Astrocyte (in vitro differentiated cells and primary cell): Measurements from ENCODE around the gene BSG. TPM values are rescaled to one million over a fixed set of nuclear protein-coding genes. Genes with fewer than 3 reads are reported as not detected.

Experiments used
- DNase-seq: peaks from one replicate; pipeline ENCODE4 v3.0.0-alpha.2; 2010; ENCODE audit warnings: low read depth
- FAIRE-seq: peaks from 2 replicates; lab custom pipeline; 2011; peaks lifted over from hg19 to GRCh38; lab: Jason Lieb, UNC
- H2AFZ ChIP-seq: 2 replicates; pipeline ENCODE4 v1.6.0; 2012; ENCODE audit warnings: low read depth, low read length, inconsistent platforms
- H3K27ac ChIP-seq: 2 replicates; pipeline ENCODE4 v1.5.1; 2011; ENCODE audit warnings: low read depth, low read length, inconsistent platforms
- H3K27me3 ChIP-seq: 2 replicates; pipeline ENCODE4 v1.6.0; 2011; ENCODE audit warnings: low read length, inconsistent platforms; ENCODE audit not compliant: insufficient read depth
- H3K36me3 ChIP-seq: 2 replicates; pipeline ENCODE4 v1.5.1; 2011; ENCODE audit warnings: low read length, inconsistent platforms; ENCODE audit not compliant: insufficient read depth
- H3K4me1 ChIP-seq: 2 replicates; pipeline ENCODE4 v1.5.1; 2011; ENCODE audit warnings: low read length, inconsistent platforms; ENCODE audit not compliant: insufficient read depth
- H3K4me2 ChIP-seq: 2 replicates; pipeline ENCODE4 v1.6.0; 2012; ENCODE audit warnings: low read length, inconsistent platforms
- H3K4me3 ChIP-seq: 2 replicates; pipeline ENCODE4 v1.5.1; 2011; ENCODE audit warnings: low read depth, mild to moderate bottlenecking, low read length, inconsistent platforms; ENCODE audit not compliant: insufficient read depth
- H3K79me2 ChIP-seq: 2 replicates; pipeline ENCODE4 v1.6.0; 2012; ENCODE audit warnings: mild to moderate bottlenecking, low read length, inconsistent platforms; ENCODE audit not compliant: insufficient read depth
- H3K9ac ChIP-seq: 2 replicates; pipeline ENCODE4 v1.6.0; 2012; ENCODE audit warnings: mild to moderate bottlenecking, low read length, inconsistent platforms
- H3K9me3 ChIP-seq: 2 replicates; pipeline ENCODE4 v1.5.1; 2012; ENCODE audit warnings: low read depth, mild to moderate bottlenecking, low read length, inconsistent platforms; ENCODE audit not compliant: insufficient read depth
- H4K20me1 ChIP-seq: 2 replicates; pipeline ENCODE4 v1.6.0; 2012; ENCODE audit warnings: low read length, inconsistent platforms; ENCODE audit not compliant: insufficient read depth
- H3K27ac Mint-ChIP-seq: one replicate; pipeline ENCODE4 v1.8.0; 2021; ENCODE audit warnings: mild to moderate bottlenecking, mixed read lengths; ENCODE audit not compliant: unreplicated experiment
- H3K27me3 Mint-ChIP-seq: one replicate; pipeline ENCODE4 v1.8.0; 2021; ENCODE audit warnings: low read depth, mixed read lengths; ENCODE audit not compliant: unreplicated experiment
- H3K36me3 Mint-ChIP-seq: one replicate; pipeline ENCODE4 v1.8.0; 2021; ENCODE audit warnings: low read depth, mixed read lengths; ENCODE audit not compliant: unreplicated experiment
- H3K4me1 Mint-ChIP-seq: one replicate; pipeline ENCODE4 v1.8.0; 2021; ENCODE audit warnings: low read depth, mixed read lengths; ENCODE audit not compliant: unreplicated experiment
- H3K4me3 Mint-ChIP-seq: one replicate; pipeline ENCODE4 v1.8.0; 2021; ENCODE audit warnings: mild to moderate bottlenecking, moderate library complexity, mixed read lengths; ENCODE audit not compliant: unreplicated experiment
- H3K9me3 Mint-ChIP-seq: one replicate; pipeline ENCODE4 v1.8.0; 2021; ENCODE audit warnings: mild to moderate bottlenecking, mixed read lengths; ENCODE audit not compliant: unreplicated experiment
- CTCF ChIP-seq: IDR thresholded peaks from 2 replicates; pipeline ENCODE4 v1.5.1; 2011; ENCODE audit warnings: low read depth, mild to moderate bottlenecking, inconsistent platforms, low read length, moderate library complexity; ENCODE audit not compliant: insufficient read depth
- EZH2 ChIP-seq: IDR thresholded peaks from 2 replicates; pipeline ENCODE4 v1.6.1; 2012; ENCODE audit warnings: mild to moderate bottlenecking, low read length, inconsistent platforms; ENCODE audit not compliant: insufficient read depth
- total RNA-seq: library from RNA; stranded (reverse); gene quantifications from 2 replicates; pipeline ENCODE4 v1.2.1, GENCODE V29; 2021

The BSG gene
- total RNA-seq, 1 donor from 2014 or later, result 807 TPM

- H3K27me3 Mint-ChIP-seq, result peaks cover 26% of the 10 kb centered on the region
Measured at GRCh38 chr19:597406-598315, 25.3 kb downstream of the BSG start.

GRCh38 chr19:601310-601709, 28.9 kb downstream of the BSG start:
- H3K27me3 ChIP-seq, result peaks cover 3% of the 10 kb centered on the region
- no peak overlapping the region for H3K9ac ChIP-seq
- peaks cover 6% of the 10 kb centered on the region for H3K36me3 Mint-ChIP-seq
- peaks cover 8% of the 10 kb centered on the region for H3K9me3 Mint-ChIP-seq
- no peak for FAIRE-seq
- H3K79me2 ChIP-seq, result no peaks in the 10 kb centered on the region
- no peaks in the 10 kb centered on the region for H3K9me3 ChIP-seq
- H4K20me1 ChIP-seq, result peaks cover 20% of the 10 kb centered on the region
- no peak overlapping the region for H3K27ac ChIP-seq
- no peak overlapping the region for H3K27ac Mint-ChIP-seq
- TF ChIP-seq EZH2 (no peak), CTCF (no peak)
- H3K4me3 ChIP-seq, result no peak overlapping the region
- no peak overlapping the region for H2AFZ ChIP-seq
- H3K4me3 Mint-ChIP-seq, result no peak overlapping the region
- H3K36me3 ChIP-seq, result no peaks in the 10 kb centered on the region
- no peaks in the 10 kb centered on the region for H3K4me1 Mint-ChIP-seq
- H3K4me1 ChIP-seq, result no peaks in the 10 kb centered on the region
- no peak overlapping the region for H3K4me2 ChIP-seq
- peaks cover 5% of the 10 kb centered on the region for H3K27me3 Mint-ChIP-seq
- no peak for DNase-seq

More at GRCh38 chr19:597406-598315, 25.3 kb downstream of the BSG start:
- Histone ChIP-seq H3K27ac (no peak overlapping the region), H3K4me1 (no peaks in the 10 kb centered on the region), H3K4me2 (no peak overlapping the region), H3K9ac (no peak overlapping the region), H3K4me3 (no peak overlapping the region), H3K27me3 (peaks cover 3% of the 10 kb centered on the region), H4K20me1 (peaks cover 52% of the 10 kb centered on the region), H2AFZ (no peak overlapping the region), H3K36me3 (no peaks in the 10 kb centered on the region), H3K9me3 (no peaks in the 10 kb centered on the region), H3K79me2 (no peaks in the 10 kb centered on the region)
- Mint-ChIP-seq H3K9me3 (peaks cover 8% of the 10 kb centered on the region), H3K36me3 (peaks cover 6% of the 10 kb centered on the region), H3K4me3 (no peak overlapping the region), H3K27ac (no peak overlapping the region), H3K4me1 (no peaks in the 10 kb centered on the region)
- no peak for TF ChIP-seq CTCF
- TF ChIP-seq EZH2, result no peak
- DNase-seq (no peak), FAIRE-seq (no peak)

- Histone ChIP-seq H3K79me2 (no peaks in the 10 kb centered on the region), H3K9ac (no peak overlapping the region), H3K27me3 (peaks cover 3% of the 10 kb centered on the region), H2AFZ (no peak overlapping the region), H3K4me2 (no peak overlapping the region), H3K27ac (no peak overlapping the region), H3K4me1 (no peaks in the 10 kb centered on the region), H3K4me3 (no peak overlapping the region), H4K20me1 (peaks cover 15% of the 10 kb centered on the region), H3K36me3 (no peaks in the 10 kb centered on the region), H3K9me3 (no peaks in the 10 kb centered on the region)
- DNase-seq (no peak), FAIRE-seq (no peak)
- Mint-ChIP-seq H3K9me3 (peaks cover 8% of the 10 kb centered on the region), H3K27me3 (peaks cover 4% of the 10 kb centered on the region), H3K4me3 (no peak overlapping the region), H3K4me1 (no peaks in the 10 kb centered on the region), H3K36me3 (peaks cover 6% of the 10 kb centered on the region), H3K27ac (no peak overlapping the region)
- TF ChIP-seq EZH2 (no peak), CTCF (no peak)
Measured at GRCh38 chr19:601790-602189, 29.4 kb downstream of the BSG start.
